ENCODE measurements around the gene PEX19.

DNA sequence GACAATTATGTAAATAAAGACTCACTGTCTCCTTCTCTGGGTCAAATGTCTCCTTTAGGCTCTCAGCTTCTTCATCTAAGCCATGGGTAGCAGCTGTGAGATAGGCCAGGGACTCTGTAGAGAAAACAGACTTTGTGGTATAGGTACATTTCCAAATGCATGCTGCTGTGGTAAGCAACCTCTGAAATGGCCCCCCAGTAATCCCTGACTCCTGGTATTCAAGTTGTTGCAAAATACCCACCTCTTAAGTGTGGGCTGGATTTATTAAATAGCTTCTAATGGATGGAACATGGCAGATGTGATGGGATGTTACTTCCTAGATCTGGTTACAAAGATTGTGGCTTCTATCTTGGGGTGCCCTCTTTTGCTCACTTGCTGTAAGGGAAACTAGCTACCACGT, 11.1 kb upstream of the PEX19 start:
- TF ChIP-seq, protein P1, sequence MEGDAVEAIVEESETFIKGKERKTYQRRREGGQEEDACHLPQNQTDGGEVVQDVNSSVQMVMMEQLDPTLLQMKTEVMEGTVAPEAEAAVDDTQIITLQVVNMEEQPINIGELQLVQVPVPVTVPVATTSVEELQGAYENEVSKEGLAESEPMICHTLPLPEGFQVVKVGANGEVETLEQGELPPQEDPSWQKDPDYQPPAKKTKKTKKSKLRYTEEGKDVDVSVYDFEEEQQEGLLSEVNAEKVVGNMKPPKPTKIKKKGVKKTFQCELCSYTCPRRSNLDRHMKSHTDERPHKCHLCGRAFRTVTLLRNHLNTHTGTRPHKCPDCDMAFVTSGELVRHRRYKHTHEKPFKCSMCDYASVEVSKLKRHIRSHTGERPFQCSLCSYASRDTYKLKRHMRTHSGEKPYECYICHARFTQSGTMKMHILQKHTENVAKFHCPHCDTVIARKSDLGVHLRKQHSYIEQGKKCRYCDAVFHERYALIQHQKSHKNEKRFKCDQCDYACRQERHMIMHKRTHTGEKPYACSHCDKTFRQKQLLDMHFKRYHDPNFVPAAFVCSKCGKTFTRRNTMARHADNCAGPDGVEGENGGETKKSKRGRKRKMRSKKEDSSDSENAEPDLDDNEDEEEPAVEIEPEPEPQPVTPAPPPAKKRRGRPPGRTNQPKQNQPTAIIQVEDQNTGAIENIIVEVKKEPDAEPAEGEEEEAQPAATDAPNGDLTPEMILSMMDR (IDR thresholded peaks at IDR 0.05): no peak
- TF ChIP-seq EP300 (IDR thresholded peaks at IDR 0.05): no peak

Measured in sigmoid colon (tissue), 4 donors.